Spleen (tissue), 7 donors: ENCODE results near the gene UBE2E2.

Source experiments
- POLR2A ChIP-seq, 3 donors: fragments of 450-650 bp; IDR thresholded peaks; one replicate each; pipeline ENCODE4 v1.5.1; 2017; ENCODE audit warnings: antibody characterized with exemption in 3 of 3, mild to moderate bottlenecking in 1 of 3
- TF ChIP-seq, protein P1 (sequence below), 11 experiments: fragments of 200-600 bp in 7 of 11; fragments of 450-650 bp in 4 of 11; sonication (generic) in 4 of 11; IDR thresholded peaks in 8 of 11; conservative IDR thresholded peaks in 3 of 11; 1 replicate in 7 of 11; 2 replicates in 4 of 11; pipeline versions ENCODE4 v1.4.0 to v1.8.0; 2016 to 2021; ENCODE audit warnings: antibody characterized with exemption in 11 of 11, inconsistent platforms in 4 of 11, mild to moderate bottlenecking in 1 of 11
- donor health status: DM: no; HTN: no; CAD: no; lungs with moderate emphysema.
- donor health status: DM: no; HTN: no; CAD: no.
- donor health status: DM: no; HTN: no; CAD: no.

- TF ChIP-seq, protein P1, sequence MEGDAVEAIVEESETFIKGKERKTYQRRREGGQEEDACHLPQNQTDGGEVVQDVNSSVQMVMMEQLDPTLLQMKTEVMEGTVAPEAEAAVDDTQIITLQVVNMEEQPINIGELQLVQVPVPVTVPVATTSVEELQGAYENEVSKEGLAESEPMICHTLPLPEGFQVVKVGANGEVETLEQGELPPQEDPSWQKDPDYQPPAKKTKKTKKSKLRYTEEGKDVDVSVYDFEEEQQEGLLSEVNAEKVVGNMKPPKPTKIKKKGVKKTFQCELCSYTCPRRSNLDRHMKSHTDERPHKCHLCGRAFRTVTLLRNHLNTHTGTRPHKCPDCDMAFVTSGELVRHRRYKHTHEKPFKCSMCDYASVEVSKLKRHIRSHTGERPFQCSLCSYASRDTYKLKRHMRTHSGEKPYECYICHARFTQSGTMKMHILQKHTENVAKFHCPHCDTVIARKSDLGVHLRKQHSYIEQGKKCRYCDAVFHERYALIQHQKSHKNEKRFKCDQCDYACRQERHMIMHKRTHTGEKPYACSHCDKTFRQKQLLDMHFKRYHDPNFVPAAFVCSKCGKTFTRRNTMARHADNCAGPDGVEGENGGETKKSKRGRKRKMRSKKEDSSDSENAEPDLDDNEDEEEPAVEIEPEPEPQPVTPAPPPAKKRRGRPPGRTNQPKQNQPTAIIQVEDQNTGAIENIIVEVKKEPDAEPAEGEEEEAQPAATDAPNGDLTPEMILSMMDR (IDR thresholded peaks at IDR 0.05 in 8 of 11, conservative IDR thresholded peaks at IDR 0.05 in 3 of 11), result no peak
- no peak for TF ChIP-seq POLR2A (IDR thresholded peaks at IDR 0.05)
These were observed 36.3 kb downstream of the UBE2E2 start for GRCh38 chr3:23239211-23240068.
